ENCODE measurements around the gene TPPP.
"Not testable (repeated sequence)": the region's sequence is repeated elsewhere in the genome, so short reads cannot be mapped to it uniquely, and the experiment has no call there.

TPPP gene

DNA sequence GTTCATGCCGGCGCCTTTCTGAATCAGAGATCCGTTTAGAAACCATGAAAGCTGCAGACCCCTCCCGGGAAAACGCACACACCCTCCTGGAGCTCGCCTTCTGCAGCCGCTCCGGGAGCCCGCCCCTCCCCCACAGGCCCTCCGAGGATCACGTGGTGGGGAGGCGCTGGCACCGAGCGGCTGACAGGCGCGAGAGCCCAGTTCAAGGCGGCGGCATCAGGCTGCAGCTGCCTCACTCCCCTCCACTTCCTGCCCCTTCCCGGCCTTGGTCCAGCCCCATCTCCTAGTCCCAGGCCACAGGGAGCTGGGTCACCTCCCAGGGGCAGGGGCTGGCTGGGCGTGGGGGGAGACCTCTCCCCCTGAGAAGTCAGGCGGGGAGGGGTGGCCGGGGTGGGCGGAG, 2.1 kb downstream of the TPPP start:
- H3K27me3 ChIP-seq (ENCODE audit: control insufficient read depth, insufficient read depth, low read length): peaks cover 18% of the 10 kb centered on the region
- H3K4me3 ChIP-seq (ENCODE audit: low read length); H3K9ac ChIP-seq (ENCODE audit: low read length): not testable (repeated sequence)

DNA sequence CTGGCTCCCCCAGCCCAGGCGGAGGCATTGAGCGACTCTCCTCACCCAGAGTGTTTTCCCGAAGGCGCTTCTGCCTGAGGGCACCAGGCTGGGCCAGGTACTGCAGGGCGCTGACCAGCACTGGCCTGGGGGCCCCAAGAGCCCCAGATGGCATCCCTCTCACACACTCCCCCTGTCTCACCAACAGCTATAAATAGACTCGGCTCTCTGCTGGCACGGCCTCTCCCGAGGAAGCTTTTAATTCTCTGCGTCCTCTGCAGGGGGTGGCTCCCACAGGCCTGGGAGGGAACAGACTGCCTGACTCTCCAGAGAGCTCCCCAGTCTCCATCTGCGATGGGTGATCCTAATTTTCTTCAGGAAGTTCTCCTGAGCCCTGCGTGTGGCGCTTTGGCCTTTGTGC, 2.9 kb downstream of the TPPP start:
- H3K9ac ChIP-seq (ENCODE audit: low read length); H3K27ac ChIP-seq (ENCODE audit: low read length); H3K9me3 ChIP-seq (ENCODE audit: control insufficient read depth, low read depth, low read length); H3K4me3 ChIP-seq (ENCODE audit: low read length); H3K4me1 ChIP-seq (ENCODE audit: control insufficient read depth, low read depth, low read length); H3K36me3 ChIP-seq (ENCODE audit: control insufficient read depth, low read depth, low read length): not testable (repeated sequence)
- peaks cover 18% of the 10 kb centered on the region for H3K27me3 ChIP-seq (ENCODE audit: control insufficient read depth, insufficient read depth, low read length)

More for the DNA sequence above, 2.1 kb downstream of the TPPP start:
- not testable (repeated sequence) for H3K27ac ChIP-seq (ENCODE audit: low read length); H3K9me3 ChIP-seq (ENCODE audit: control insufficient read depth, low read depth, low read length); H3K36me3 ChIP-seq (ENCODE audit: control insufficient read depth, low read depth, low read length); H3K4me1 ChIP-seq (ENCODE audit: control insufficient read depth, low read depth, low read length)

- not testable (repeated sequence) for H3K9me3 ChIP-seq (ENCODE audit: control insufficient read depth, low read depth, low read length); H3K9ac ChIP-seq (ENCODE audit: low read length); H3K36me3 ChIP-seq (ENCODE audit: control insufficient read depth, low read depth, low read length); H3K27ac ChIP-seq (ENCODE audit: low read length); H3K4me1 ChIP-seq (ENCODE audit: control insufficient read depth, low read depth, low read length); H3K4me3 ChIP-seq (ENCODE audit: low read length)
- peaks cover 14% of the 10 kb centered on the region for H3K27me3 ChIP-seq (ENCODE audit: control insufficient read depth, insufficient read depth, low read length)
Observed at GRCh38 chr5:688348-689010, 4.7 kb downstream of the TPPP start.

GRCh38 chr5:686936-687335, 6.2 kb downstream of the TPPP start:
- H3K4me1 ChIP-seq (ENCODE audit: control insufficient read depth, low read depth, low read length); H3K9ac ChIP-seq (ENCODE audit: low read length); H3K9me3 ChIP-seq (ENCODE audit: control insufficient read depth, low read depth, low read length); H3K4me3 ChIP-seq (ENCODE audit: low read length); H3K27ac ChIP-seq (ENCODE audit: low read length); H3K27me3 ChIP-seq (ENCODE audit: control insufficient read depth, insufficient read depth, low read length); H3K36me3 ChIP-seq (ENCODE audit: control insufficient read depth, low read depth, low read length): not testable (repeated sequence)

DNA sequence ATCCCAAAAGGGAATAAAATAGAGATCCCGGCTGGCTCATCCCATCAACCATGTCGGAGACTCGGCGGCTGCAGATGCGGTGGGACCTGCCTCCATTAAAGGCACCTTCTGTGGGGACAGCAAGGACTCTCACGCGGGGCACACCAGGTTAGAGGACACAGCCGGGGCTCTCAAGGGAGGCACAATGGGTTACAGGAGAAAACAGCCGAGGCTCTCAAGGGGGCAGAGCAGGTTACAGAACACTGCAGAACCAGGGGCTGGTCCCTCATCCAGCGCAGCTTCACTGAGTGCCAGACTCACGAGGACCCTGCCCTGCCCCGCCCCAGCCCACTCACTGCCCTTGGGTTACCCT, 7.0 kb downstream of the TPPP start:
- H3K27ac ChIP-seq (ENCODE audit: low read length); H3K4me3 ChIP-seq (ENCODE audit: low read length); H3K9ac ChIP-seq (ENCODE audit: low read length); H3K9me3 ChIP-seq (ENCODE audit: control insufficient read depth, low read depth, low read length); H3K4me1 ChIP-seq (ENCODE audit: control insufficient read depth, low read depth, low read length); H3K36me3 ChIP-seq (ENCODE audit: control insufficient read depth, low read depth, low read length); H3K27me3 ChIP-seq (ENCODE audit: control insufficient read depth, insufficient read depth, low read length): not testable (repeated sequence)

DNA sequence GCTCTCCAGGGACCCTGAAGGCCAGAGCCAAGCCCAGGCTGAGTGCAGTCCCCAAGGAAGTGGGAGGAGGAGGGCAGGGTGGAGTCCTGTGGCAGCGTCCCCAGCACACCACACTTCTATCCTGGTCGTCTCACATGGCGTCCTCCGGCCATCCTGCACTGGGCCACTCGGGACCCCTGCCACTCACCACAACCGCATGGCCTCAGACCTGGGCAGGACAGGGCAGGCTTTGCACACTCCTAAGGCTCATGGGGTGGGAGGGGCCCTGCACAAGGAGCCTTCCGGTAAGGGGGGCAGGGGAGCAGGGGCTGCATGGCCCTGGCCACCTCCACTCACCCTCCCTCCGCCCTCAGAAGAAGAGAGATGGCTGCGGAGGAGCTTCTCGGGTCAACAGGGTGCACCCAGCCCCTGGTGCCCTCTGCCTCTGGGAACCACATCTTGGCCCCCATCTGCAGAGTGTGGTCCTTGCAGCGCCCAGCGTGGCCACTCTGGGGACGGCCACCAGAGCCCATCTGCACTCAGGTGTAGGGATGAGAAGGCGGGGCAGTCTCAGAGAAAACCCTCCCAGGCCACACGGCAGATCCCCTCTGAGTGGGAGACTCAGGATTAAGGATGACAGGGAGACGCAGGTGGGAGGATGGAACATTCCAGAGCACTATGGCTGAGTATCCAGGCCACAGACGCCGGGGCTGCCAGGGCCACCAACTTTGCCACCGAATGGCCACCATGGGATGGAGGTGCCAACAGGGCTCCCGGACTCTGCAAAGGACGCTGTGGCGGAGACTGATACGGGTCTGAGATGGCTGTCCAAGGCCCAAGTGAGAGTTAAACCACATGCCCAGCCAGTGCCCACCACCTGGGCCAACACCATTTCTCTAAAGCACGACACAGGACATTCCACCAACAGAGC, 7.6 kb downstream of the TPPP start:
- no peak overlapping the region for H3K27ac ChIP-seq (ENCODE audit: low read length)
- no peak overlapping the region for H3K4me3 ChIP-seq (ENCODE audit: low read length)
- H3K9me3 ChIP-seq (ENCODE audit: control insufficient read depth, low read depth, low read length): no peaks in the 10 kb centered on the region
- H3K36me3 ChIP-seq (ENCODE audit: control insufficient read depth, low read depth, low read length): no peaks in the 10 kb centered on the region
- H3K4me1 ChIP-seq (ENCODE audit: control insufficient read depth, low read depth, low read length): no peaks in the 10 kb centered on the region
- H3K9ac ChIP-seq (ENCODE audit: low read length): no peak overlapping the region
- H3K27me3 ChIP-seq (ENCODE audit: control insufficient read depth, insufficient read depth, low read length): no peaks in the 10 kb centered on the region

- Histone ChIP-seq H3K27me3 (ENCODE audit: control insufficient read depth, insufficient read depth, low read length) (no peaks in the 10 kb centered on the region), H3K27ac (ENCODE audit: low read length) (no peak overlapping the region), H3K36me3 (ENCODE audit: control insufficient read depth, low read depth, low read length) (no peaks in the 10 kb centered on the region), H3K9me3 (ENCODE audit: control insufficient read depth, low read depth, low read length) (no peaks in the 10 kb centered on the region), H3K4me1 (ENCODE audit: control insufficient read depth, low read depth, low read length) (no peaks in the 10 kb centered on the region), H3K9ac (ENCODE audit: low read length) (no peak overlapping the region), H3K4me3 (ENCODE audit: low read length) (no peak overlapping the region)
Observed at GRCh38 chr5:684751-685216, 8.4 kb downstream of the TPPP start.

GRCh38 chr5:683551-684481, 9.3 kb downstream of the TPPP start:
- no peaks in the 10 kb centered on the region for H3K4me1 ChIP-seq (ENCODE audit: control insufficient read depth, low read depth, low read length)
- no peaks in the 10 kb centered on the region for H3K36me3 ChIP-seq (ENCODE audit: control insufficient read depth, low read depth, low read length)
- H3K27ac ChIP-seq (ENCODE audit: low read length): no peak overlapping the region
- no peaks in the 10 kb centered on the region for H3K27me3 ChIP-seq (ENCODE audit: control insufficient read depth, insufficient read depth, low read length)
- H3K9me3 ChIP-seq (ENCODE audit: control insufficient read depth, low read depth, low read length): no peaks in the 10 kb centered on the region
- no peak overlapping the region for H3K4me3 ChIP-seq (ENCODE audit: low read length)
- no peak overlapping the region for H3K9ac ChIP-seq (ENCODE audit: low read length)

DNA sequence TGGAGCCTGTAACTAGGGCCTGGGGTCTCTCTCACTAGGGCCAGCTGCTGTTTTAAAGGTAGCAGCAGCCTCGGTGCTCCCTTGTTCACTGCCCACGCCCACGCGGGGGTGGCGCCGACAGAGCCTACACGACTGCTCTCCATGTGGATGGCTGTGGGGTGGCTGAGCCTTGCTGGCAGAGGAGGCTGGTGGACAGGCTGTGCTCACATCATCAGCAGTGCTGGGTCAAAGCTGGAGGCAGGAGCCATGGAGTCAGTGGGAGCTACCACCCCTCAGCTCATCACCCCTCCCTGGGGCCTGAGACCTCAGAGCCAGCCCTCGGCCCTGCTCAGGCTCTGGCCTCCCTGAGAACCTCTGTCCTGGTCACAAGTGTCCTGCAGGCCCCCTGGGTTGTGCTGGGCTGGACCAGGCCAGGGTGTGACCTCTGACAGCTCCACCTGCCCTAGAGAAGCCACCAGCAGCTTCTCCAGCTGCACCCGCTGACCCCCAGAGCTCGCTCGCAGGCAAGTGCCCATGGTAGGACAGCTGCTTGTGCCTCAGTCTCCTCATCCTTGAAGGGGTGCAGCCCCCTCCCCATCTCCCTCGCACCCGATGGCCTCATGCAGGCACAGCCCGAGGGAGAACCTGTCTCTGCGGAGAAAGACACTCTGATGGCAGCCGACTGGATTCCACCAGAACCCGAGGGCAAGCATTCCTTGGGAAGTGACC, 10.3 kb downstream of the TPPP start:
- not testable (repeated sequence) for H3K9me3 ChIP-seq (ENCODE audit: control insufficient read depth, low read depth, low read length); H3K27ac ChIP-seq (ENCODE audit: low read length); H3K36me3 ChIP-seq (ENCODE audit: control insufficient read depth, low read depth, low read length); H3K4me1 ChIP-seq (ENCODE audit: control insufficient read depth, low read depth, low read length); H3K9ac ChIP-seq (ENCODE audit: low read length); H3K27me3 ChIP-seq (ENCODE audit: control insufficient read depth, insufficient read depth, low read length); H3K4me3 ChIP-seq (ENCODE audit: low read length)

GRCh38 chr5:682216-682615, 10.9 kb downstream of the TPPP start:
- H3K9ac ChIP-seq (ENCODE audit: low read length); H3K4me3 ChIP-seq (ENCODE audit: low read length); H3K27me3 ChIP-seq (ENCODE audit: control insufficient read depth, insufficient read depth, low read length); H3K27ac ChIP-seq (ENCODE audit: low read length); H3K36me3 ChIP-seq (ENCODE audit: control insufficient read depth, low read depth, low read length); H3K4me1 ChIP-seq (ENCODE audit: control insufficient read depth, low read depth, low read length); H3K9me3 ChIP-seq (ENCODE audit: control insufficient read depth, low read depth, low read length): not testable (repeated sequence)
